GOT3 (cell line): ENCODE results near the gene GABRB3.

Experiments used
- DNase-seq: peaks from one replicate; lab custom pipeline; 2025; ENCODE audit warnings: mixed read lengths; lab: John Stamatoyannopoulos, UW

Gene GABRB3

GRCh38 chr15:26555898-26556297 lies 217.0 kb downstream of the GABRB3 start:
- no peak for DNase-seq

- no peak for DNase-seq
Observed at GRCh38 chr15:26551473-26551872, 221.4 kb downstream of the GABRB3 start.

GRCh38 chr15:26550880-26551279 lies 222.0 kb downstream of the GABRB3 start:
- DNase-seq, result no peak

- no peak for DNase-seq
Observed at GRCh38 chr15:26537663-26538062, 235.2 kb downstream of the GABRB3 start.

- no peak for DNase-seq
Observed at GRCh38 chr15:26531489-26531888, 241.4 kb downstream of the GABRB3 start.

GRCh38 chr15:26525096-26525495 lies 247.8 kb downstream of the GABRB3 start:
- no peak for DNase-seq

- no peak for DNase-seq
Observed at GRCh38 chr15:26521691-26522198, 251.1 kb downstream of the GABRB3 start.

- no peak for DNase-seq
Observed at GRCh38 chr15:26521130-26521529, 251.7 kb downstream of the GABRB3 start.

GRCh38 chr15:26518885-26519284 lies 254.0 kb downstream of the GABRB3 start:
- DNase-seq, result no peak

- DNase-seq, result no peak
Observed at GRCh38 chr15:26516102-26516980, 256.5 kb downstream of the GABRB3 start.

- no peak for DNase-seq
Observed at GRCh38 chr15:26504009-26504408, 268.9 kb downstream of the GABRB3 start.
